OCI-M1 (cell line): ENCODE results near the gene FBXO17.
"Not testable (repeated sequence)": the region's sequence is repeated elsewhere in the genome, so short reads cannot be mapped to it uniquely, and the experiment has no call there.

Experiments used
- DNase-seq: peaks from one replicate; lab custom pipeline; 2025; lab: John Stamatoyannopoulos, UW

Gene FBXO17

GRCh38 chr19:38942471-38943181, 32.9 kb downstream of the FBXO17 start:
- DNase-seq = no peak

DNA sequence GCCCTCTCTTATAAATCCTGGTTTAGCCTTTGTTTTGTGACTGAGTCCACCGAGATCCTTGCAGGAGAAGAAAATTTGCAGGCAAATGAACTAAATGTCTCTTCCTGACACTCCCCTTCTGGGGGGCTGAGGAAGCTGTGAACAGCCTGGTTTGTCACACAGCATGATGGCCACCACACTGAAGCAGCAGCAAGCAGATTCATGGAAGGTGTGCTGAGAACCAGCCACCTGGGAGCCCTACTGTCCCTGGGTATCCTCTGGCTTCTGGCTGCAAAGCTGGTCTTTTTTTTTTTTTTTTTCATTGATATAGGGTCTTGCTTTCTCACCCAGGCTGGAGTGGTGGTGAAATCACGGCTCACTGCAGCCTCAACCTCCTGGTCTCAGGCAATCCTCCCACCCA, 33.6 kb downstream of the FBXO17 start:
- no peak for DNase-seq

DNA sequence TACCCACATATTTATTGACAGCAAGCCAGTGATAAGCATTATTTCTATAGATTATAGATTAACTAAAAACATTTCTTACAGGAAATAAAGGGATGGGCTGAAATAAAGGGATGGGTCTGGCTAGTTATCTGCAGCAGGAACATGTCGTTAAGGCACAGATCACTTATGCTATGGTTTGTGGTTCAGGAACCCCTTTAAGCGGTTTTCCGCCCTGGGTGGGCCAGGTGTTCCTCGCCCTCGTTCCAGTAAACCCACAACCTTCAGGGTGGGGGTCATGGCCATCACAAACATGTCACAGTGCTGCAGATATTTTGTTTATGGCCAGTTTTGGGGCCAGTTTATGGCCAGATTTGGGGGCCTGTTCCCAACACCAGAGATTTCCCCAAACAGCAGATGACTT, 34.1 kb downstream of the FBXO17 start:
- DNase-seq = not testable (repeated sequence)

DNA sequence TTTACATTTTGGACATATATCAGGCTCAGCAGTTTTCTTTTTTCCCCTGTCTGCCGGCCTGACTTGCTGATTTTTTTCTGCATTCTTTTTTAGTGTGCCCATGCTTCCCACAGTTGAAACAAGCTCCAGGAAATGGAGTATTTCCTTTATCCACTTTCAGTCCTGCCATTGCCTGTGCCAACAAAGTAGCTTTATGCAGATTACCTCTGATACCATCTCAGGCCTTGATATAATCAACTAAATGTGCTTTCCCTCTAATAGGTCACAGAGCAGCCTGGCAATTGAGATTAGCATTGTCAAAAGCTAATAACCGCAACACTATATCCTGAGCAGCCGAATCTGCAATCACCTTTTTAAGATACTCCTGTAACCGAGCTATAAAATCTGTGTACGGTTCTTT, 35.6 kb downstream of the FBXO17 start:
- no peak for DNase-seq

DNA sequence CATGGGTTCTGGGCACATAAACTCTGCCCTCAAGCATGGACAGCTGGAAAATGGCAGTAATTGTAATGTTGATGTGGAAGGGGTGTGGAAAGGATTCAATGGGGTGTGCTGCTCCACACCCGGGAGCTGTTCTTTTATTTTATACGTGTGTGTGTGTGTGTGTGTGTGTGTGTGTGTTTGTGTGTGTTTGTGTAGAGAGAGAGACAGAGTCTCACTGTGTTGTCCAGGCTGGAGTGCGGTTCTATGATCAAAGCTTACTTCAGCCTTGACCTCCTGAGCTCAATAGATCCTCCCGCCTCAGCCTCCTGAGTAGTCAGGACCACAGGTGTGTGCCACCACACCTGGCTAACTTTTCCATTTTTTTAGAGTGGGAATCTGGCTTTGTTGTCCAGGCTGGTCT, 42.0 kb downstream of the FBXO17 start:
- DNase-seq = no peak

DNA sequence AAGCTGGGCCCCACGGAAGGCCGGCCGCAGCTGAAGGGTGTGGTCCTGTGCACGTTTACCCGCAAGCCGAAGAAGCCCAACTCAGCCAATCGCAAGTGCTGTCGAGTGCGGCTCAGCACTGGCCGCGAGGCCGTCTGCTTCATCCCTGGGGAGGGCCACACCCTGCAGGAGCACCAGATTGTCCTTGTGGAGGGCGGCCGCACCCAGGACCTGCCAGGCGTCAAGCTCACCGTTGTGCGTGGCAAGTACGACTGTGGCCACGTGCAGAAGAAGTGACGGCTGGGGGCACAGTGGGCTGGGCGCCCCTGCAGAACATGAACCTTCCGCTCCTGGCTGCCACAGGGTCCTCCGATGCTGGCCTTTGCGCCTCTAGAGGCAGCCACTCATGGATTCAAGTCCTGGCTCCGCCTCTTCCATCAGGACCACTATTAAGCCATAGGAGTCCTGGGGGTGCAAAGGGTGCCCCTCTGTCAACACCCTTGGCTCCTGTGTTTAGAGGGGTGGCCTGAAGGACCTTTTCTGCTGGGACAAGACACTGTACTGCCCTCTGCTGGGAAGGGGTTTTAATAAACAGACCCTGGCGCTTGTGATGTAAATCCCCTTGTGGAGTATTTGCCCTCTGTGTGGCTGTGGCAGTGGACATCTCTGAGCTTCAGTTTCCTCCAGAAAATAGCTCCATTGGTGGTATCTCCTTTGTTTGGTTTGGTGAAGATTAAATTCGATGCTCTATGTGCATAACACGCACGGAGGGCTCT, 42.9 kb downstream of the FBXO17 start:
- peak; percentile 54 for DNase-seq

DNA sequence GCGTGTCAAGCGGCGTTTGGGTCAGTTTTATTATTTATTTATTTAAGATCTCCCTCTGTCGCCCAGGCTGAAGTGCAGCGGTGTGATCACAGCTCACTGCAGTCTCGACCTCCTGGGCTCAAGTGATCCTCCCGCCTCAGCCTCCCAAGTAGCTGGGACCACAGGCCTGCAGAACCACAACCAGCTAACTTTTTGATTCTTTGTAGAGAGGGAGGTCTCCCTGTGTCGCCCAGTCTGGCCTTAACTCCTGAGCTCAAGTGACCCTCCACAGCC, 44.1 kb downstream of the FBXO17 start:
- no peak for DNase-seq

DNA sequence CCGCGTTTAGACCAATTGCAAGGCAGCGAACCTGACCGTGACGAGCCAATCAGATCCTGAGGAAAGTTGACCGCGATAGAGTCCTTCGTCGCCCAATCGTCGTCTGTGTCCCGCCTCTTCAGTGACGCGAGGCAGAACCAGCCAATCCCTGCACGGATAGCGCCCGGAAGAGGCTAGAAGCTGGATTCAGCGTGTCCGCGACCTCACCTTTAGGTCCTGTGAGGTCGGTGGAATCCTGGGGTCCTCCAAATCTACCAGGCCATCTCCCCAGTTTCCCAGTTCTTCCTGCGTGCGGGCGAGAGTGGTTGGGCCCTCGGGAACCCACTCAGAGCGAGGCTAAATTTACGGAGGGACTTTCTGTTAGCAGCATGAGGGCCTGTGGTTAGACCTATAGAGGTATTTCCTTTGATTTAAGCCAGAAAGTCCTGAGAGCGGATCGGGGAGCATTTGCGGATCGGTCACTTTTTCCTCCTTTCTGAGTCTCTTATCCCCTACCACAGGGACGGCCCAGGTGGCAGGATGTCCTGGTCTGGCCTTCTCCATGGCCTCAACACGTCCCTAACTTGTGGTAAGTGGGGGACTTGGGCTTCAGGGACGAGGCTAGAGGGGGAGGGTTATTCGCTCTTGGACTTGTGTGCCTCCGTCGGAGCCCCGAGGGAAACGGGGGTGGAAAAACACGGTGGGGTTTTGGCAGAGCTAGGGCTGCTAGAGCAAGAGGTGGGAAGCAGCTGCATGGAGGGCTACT, 44.6 kb downstream of the FBXO17 start, which contains the start of gene MRPS12:
MRPS12 (plus strand) TSS at position 169 of the 745 bp plus-strand sequence; CDS start at position 520, 351 bp downstream.
- peak; percentile 100 for DNase-seq

GRCh38 chr19:38929929-38930775, 45.4 kb downstream of the FBXO17 start, which contains the start of gene SARS2:
Gene SARS2, minus strand, starts transcription at chr19:38930763. Its CDS starts 27 bp downstream, at chr19:38930736.
- DNase-seq = peak; percentile 99

GRCh38 chr19:38928391-38929001, 47.0 kb downstream of the FBXO17 start:
- DNase-seq = no peak

GRCh38 chr19:38924388-38924787, 51.2 kb downstream of the FBXO17 start:
- DNase-seq = no peak

- DNase-seq = no peak
These were observed 53.1 kb downstream of the FBXO17 start for GRCh38 chr19:38922482-38922881.

GRCh38 chr19:38921420-38922274, 53.9 kb downstream of the FBXO17 start:
- DNase-seq = no peak

GRCh38 chr19:38920602-38921419, 54.7 kb downstream of the FBXO17 start:
- no peak for DNase-seq

DNA sequence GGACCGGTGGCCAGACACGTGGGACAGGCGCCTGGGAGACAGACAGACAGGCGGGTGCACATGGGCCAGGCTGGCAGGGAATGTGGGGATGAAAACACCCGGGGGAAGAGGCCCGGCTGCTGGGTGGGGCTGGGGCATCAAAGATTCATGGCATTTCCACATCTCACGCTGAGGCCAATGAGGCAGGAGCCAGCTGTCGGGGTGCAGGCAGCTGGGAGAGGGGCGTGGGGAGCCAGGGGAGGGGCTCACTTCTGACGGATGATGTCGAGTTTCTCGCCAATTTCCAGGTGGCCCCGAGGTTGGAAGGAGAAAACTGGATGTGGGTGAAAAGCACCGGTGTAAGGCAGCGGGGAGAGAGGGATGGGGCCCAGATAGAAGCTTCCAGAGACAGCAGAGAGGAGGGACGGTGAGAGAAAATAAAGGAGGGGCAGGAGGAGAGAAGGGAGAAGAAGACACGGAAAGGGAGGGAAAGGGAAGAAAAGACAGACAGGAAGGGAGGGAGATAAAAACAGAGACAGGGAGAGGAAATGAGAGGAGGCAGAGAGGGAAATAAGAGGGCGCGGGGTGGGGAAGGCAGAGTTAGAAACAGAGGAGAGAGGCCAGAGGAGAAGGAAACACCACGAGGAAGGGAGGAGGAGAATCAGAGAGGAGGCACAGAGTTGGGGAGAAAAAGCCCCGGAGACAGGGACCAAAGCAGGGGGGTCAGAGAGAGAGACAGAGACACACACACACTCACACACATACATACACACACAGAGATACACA, 55.5 kb downstream of the FBXO17 start:
- DNase-seq = no peak

GRCh38 chr19:38918526-38918925, 57.0 kb downstream of the FBXO17 start:
- DNase-seq = no peak

GRCh38 chr19:38917921-38918491, 57.5 kb downstream of the FBXO17 start:
- peak; percentile 2 for DNase-seq

- no peak for DNase-seq
These were observed 58.0 kb downstream of the FBXO17 start for GRCh38 chr19:38917516-38917915.
